HEK293T (cell line): ENCODE measurements around the gene TENT4A.

Source experiments
- CTCF ChIA-PET: fragments of 350-600 bp; formaldehyde crosslinking; extraction: SDS; loops from one replicate; lab custom pipeline; 2021; ENCODE audit warnings: antibody characterized with exemption, inconsistent platforms; lab: Yijun Ruan, JAX
- POLR2A ChIA-PET: fragments of 350-600 bp; formaldehyde crosslinking; extraction: SDS; loops from one replicate; lab custom pipeline; 2020; ENCODE audit warnings: antibody characterized with exemption, inconsistent platforms; lab: Yijun Ruan, JAX
- DNase-seq: peaks from one replicate; pipeline ENCODE4 v3.0.0; 2012; ENCODE audit warnings: mixed read lengths; ENCODE audit errors: extremely low spot score
- ARNT ChIP-seq: fragments of 450-650 bp; IDR thresholded peaks from 2 replicates; pipeline ENCODE4 v1.6.1; 2017; ENCODE audit warnings: mild to moderate bottlenecking
- BHLHE40 ChIP-seq: fragments of 450-650 bp; IDR thresholded peaks from 2 replicates; pipeline ENCODE4 v1.6.1; 2016; ENCODE audit warnings: mild to moderate bottlenecking, moderate library complexity, borderline replicate concordance
- CTBP1 ChIP-seq: fragments of 450-650 bp; IDR thresholded peaks from 2 replicates; pipeline ENCODE4 v1.6.1; 2016; ENCODE audit warnings: borderline replicate concordance
- ELF4 ChIP-seq: fragments of 450-650 bp; IDR thresholded peaks from 2 replicates; pipeline ENCODE4 v1.6.1; 2017; ENCODE audit warnings: antibody characterized with exemption
- FOXA1 ChIP-seq: fragments of 450-650 bp; IDR thresholded peaks from 2 replicates; pipeline ENCODE4 v1.6.1; 2016; ENCODE audit warnings: mild to moderate bottlenecking
- FOXK2 ChIP-seq: fragments of 450-650 bp; IDR thresholded peaks from 2 replicates; pipeline ENCODE4 v1.6.1; 2016; ENCODE audit warnings: mild to moderate bottlenecking
- FOXM1 ChIP-seq: fragments of 450-650 bp; IDR thresholded peaks from 2 replicates; pipeline ENCODE4 v1.6.1; 2017; ENCODE audit warnings: mild to moderate bottlenecking, borderline replicate concordance
- HDGF ChIP-seq: fragments of 450-650 bp; IDR thresholded peaks from 2 replicates; pipeline ENCODE4 v1.6.1; 2017; ENCODE audit warnings: antibody characterized with exemption, borderline replicate concordance
- L3MBTL2 ChIP-seq: fragments of 450-650 bp; conservative IDR thresholded peaks from 2 replicates; pipeline ENCODE4 v1.6.1; 2016; ENCODE audit warnings: mild to moderate bottlenecking
- LEF1 ChIP-seq: fragments of 450-650 bp; IDR thresholded peaks from 2 replicates; pipeline ENCODE4 v1.6.1; 2017; ENCODE audit warnings: mild to moderate bottlenecking, borderline replicate concordance
- NFRKB ChIP-seq: fragments of 450-650 bp; IDR thresholded peaks from 2 replicates; pipeline ENCODE4 v1.6.1; 2016; ENCODE audit warnings: mild to moderate bottlenecking, moderate library complexity
- SP1 ChIP-seq: fragments of 450-650 bp; IDR thresholded peaks from 2 replicates; pipeline ENCODE4 v1.6.1; 2017
- SUZ12 ChIP-seq: fragments of 450-650 bp; IDR thresholded peaks from 2 replicates; pipeline ENCODE4 v1.6.1; 2016; ENCODE audit warnings: mild to moderate bottlenecking
- TARDBP ChIP-seq: fragments of 450-650 bp; IDR thresholded peaks from 2 replicates; pipeline ENCODE4 v1.6.1; 2016
- ZNF384 ChIP-seq: fragments of 450-650 bp; IDR thresholded peaks from 2 replicates; pipeline ENCODE4 v1.6.1; 2016
- TF ChIP-seq, protein P1 (sequence below): fragments of 450-650 bp; IDR thresholded peaks from 2 replicates; pipeline ENCODE4 v1.6.1; 2016

Gene TENT4A

DNA sequence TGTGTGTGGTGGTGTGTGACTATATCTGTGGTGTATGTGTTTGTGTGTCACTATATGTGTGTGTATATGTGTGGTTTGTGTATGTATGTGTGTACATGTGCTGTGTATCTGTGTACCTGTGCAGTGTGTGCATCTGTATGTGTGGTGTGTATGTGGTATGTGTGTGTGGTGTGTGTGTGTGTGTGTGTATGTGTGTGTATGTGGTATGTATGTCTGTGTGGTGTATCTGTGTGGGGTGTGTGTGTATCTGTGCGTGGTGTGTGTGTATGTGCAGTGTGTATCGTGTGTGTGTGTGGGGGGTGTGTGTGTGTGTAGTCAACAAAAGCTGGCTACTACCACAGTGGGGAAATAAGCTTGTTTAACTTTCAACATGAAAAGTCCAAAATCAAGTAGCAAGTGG is 31.6 kb upstream of the TENT4A start:
- no peak for TF ChIP-seq ARNT
- no peak for TF ChIP-seq ELF4
- no peak for TF ChIP-seq FOXK2
- no peak for TF ChIP-seq SP1
- TF ChIP-seq TARDBP, result no peak
- no peak for TF ChIP-seq CTBP1
- no peak for TF ChIP-seq FOXM1
- no peak for TF ChIP-seq ZNF384
- TF ChIP-seq, protein P1, sequence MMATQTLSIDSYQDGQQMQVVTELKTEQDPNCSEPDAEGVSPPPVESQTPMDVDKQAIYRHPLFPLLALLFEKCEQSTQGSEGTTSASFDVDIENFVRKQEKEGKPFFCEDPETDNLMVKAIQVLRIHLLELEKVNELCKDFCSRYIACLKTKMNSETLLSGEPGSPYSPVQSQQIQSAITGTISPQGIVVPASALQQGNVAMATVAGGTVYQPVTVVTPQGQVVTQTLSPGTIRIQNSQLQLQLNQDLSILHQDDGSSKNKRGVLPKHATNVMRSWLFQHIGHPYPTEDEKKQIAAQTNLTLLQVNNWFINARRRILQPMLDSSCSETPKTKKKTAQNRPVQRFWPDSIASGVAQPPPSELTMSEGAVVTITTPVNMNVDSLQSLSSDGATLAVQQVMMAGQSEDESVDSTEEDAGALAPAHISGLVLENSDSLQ, result no peak
- no peak for TF ChIP-seq L3MBTL2
- TF ChIP-seq BHLHE40, result no peak
- TF ChIP-seq NFRKB, result no peak
- TF ChIP-seq FOXA1, result no peak
- no peak for TF ChIP-seq LEF1
- TF ChIP-seq SUZ12, result no peak
- no peak for TF ChIP-seq HDGF
- no peak for DNase-seq
- CTCF ChIA-PET, result no interaction called here
- POLR2A ChIA-PET, result no interaction called here

DNA sequence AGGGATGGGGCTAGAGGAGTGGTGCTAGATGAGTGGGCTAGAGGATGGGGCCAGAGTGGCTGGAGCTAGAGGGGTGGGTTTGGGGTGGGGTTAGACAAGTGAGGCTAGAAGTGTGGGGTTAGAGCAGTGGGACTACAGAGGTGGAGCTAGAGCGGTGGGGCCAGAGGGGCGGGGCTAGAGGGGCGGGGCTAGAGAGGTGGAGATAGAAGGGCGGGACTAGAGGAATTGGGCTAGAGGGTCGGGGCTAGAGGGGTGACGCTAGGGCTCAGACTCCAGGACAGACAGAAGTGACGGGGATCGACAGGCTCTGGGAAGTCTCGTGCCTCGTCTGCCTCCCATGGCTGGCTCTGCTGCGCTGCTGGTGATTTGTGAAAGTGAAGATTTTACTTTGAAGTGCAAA is 31.0 kb upstream of the TENT4A start:
- CTCF ChIA-PET, result no interaction called here
- TF ChIP-seq NFRKB, result no peak
- TF ChIP-seq SP1, result no peak
- POLR2A ChIA-PET, result no interaction called here
- DNase-seq, result no peak

DNA sequence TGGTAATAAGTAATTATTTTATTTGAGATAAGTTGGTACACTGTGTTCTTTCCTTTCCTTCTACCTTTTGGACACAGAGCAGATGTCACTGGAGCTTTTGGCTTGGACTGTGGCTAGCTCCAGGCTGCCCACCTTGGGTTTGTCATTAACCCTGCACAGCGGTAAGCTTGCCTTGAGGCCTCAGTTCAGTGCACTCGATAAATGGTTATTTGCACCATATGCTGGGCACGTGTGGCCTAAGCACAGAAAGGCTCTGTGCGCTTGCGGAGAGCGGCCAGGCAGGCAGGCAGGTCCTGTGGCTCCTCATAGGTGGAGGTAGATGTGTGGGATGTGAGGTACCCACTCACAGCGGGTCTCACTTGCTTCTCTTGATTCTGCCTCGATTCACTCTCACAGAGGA is 30.0 kb upstream of the TENT4A start:
- ChIA-PET POLR2A (no interaction called here), CTCF (no interaction called here)
- TF ChIP-seq ELF4 (no peak), FOXM1 (no peak), LEF1 (no peak), SUZ12 (no peak), BHLHE40 (no peak), ZNF384 (no peak), HDGF (no peak), SP1 (no peak), TARDBP (no peak)
- TF ChIP-seq, protein P1, result no peak
- no peak for DNase-seq

DNA sequence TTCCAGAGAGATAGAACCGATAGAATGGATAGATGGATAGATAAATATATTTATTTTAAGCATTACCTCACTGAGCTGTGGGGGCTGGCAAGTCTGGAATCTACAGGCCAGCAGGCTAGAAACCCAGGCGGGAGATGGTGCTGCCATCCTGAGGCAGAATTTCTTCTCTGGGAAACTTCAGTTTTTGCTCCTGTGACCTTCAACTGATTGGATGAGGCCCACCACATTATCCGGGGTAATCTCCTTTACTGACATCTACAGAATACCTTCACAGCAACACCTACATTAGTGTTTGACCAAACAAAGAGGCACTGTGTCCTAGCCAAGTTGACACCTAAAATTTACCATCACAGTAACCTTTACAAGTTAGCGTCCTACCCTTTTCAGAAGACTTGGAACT is 29.2 kb upstream of the TENT4A start:
- no peak for DNase-seq
- ChIA-PET CTCF (no interaction called here), POLR2A (no interaction called here)
- 0 out of 2 replicates have a peak, but pooled peaks have one; percentile 12 for TF ChIP-seq FOXM1
- TF ChIP-seq BHLHE40, result no peak
- TF ChIP-seq ZNF384, result no peak

DNA sequence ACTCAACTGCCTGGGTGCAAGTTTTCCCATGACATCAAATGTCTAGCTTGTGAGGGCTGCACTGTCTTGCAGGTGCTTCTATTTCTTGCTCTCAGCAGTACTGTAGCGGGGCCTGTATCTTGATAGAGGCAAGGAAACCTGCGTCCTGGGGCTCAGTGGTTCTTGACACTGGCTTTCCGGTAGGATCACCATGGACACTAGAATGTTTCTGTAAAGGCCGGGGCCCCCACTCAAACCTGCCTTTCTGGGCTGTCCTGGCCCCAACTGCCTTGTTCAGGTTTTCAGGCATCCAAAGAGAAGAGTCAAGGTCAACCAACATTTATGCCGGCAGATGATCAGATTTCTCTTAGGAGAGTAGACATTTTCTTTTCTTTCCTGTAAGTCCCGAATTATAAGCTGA is 26.7 kb upstream of the TENT4A start:
- POLR2A ChIA-PET, result no interaction called here
- no peak for TF ChIP-seq FOXM1
- no peak for DNase-seq
- CTCF ChIA-PET, result no interaction called here

DNA sequence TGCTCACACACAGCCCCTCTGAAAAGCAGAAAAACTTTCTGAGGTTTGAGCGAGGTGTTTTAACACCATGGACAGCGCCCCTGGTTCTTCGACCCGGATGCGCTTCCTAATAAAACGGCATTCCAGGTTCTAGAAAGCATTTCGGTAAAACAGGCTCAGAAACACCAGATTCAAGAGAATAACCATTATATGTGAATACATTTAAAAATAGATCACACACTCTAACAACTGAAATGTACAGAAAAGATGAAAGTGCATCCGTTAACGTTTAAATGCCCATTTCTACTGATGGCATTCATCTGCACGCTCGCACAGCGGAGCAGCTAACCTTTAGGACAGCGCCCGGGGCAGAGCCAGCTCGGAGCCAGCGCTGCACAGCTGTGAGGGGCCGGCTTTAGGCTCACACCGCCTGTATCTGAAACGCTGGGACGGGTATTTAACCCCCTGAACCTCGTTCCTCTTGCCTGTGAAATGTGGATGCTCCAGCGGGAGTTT is 26.3 kb upstream of the TENT4A start:
- POLR2A ChIA-PET, result interaction anchor here (0.9 kb wide), 1 partner anchor 54 kb away, joined by 3 read pairs; the partner anchor contains the start of gene NSUN2
- CTCF ChIA-PET, result no interaction called here
- TF ChIP-seq CTBP1 (no peak), BHLHE40 (no peak), HDGF (no peak), ELF4 (no peak), FOXM1 (no peak), ARNT (no peak), LEF1 (no peak), ZNF384 (no peak), L3MBTL2 (no peak), TARDBP (no peak), NFRKB (no peak), FOXA1 (no peak), FOXK2 (no peak), SUZ12 (no peak), SP1 (no peak)
- TF ChIP-seq, protein P1, result no peak
- no peak for DNase-seq

DNA sequence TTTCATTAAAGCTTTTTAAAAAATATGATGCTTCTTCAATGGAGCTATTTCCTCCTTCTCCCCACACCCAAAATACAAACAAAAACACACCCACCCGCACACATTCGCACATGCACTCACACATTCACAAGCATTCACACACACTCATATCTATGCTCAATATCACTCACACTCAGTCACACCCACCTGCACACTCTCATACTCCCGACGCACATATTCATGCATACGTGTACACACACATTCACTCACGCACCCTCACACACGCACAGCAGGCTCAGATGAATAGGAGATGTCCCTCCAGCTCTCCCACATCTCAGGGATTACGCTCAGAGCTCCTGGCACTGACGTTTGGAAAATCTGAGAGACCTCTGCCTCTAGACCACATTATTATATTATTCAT is 25.7 kb upstream of the TENT4A start:
- CTCF ChIA-PET, result no interaction called here

More for the DNA sequence above, 25.7 kb upstream of the TENT4A start:
- POLR2A ChIA-PET, result interaction anchor here (0.9 kb wide), 1 partner anchor 55 kb away, joined by 3 read pairs; the partner anchor contains the start of gene NSUN2
- no peak for DNase-seq
- no peak for TF ChIP-seq CTBP1
